Mesenchymal stem cell (in vitro differentiated cells and primary cell): ENCODE results near the gene SRD5A3.

Experiments
- DNase-seq: peaks from one replicate; pipeline ENCODE4 v3.0.0-alpha.2; 2013
- H2AFZ ChIP-seq: one replicate; pipeline ENCODE4 v1.6.1; 2013; ENCODE audit warnings: low read depth, mild to moderate bottlenecking, control low read depth, inconsistent platforms, low read length, moderate library complexity
- H2AK5ac ChIP-seq: 2 replicates; pipeline ENCODE4 v1.6.1; 2013; ENCODE audit warnings: low read length, moderate library complexity, mild to moderate bottlenecking, inconsistent platforms; ENCODE audit not compliant: severe bottlenecking
- H2BK120ac ChIP-seq: one replicate; pipeline ENCODE4 v1.6.1; 2013; ENCODE audit warnings: low read depth, mild to moderate bottlenecking, inconsistent platforms, low read length, moderate library complexity
- H2BK12ac ChIP-seq, 2 experiments: one replicate each; pipeline ENCODE4 v1.6.1; 2013; ENCODE audit warnings: inconsistent platforms in 2 of 2, low read length in 2 of 2, mild to moderate bottlenecking in 2 of 2, moderate library complexity in 2 of 2, control low read depth in 1 of 2
- H2BK15ac ChIP-seq: one replicate; pipeline ENCODE4 v1.6.1; 2013; ENCODE audit warnings: mild to moderate bottlenecking, low read depth, inconsistent platforms; ENCODE audit not compliant: poor library complexity, severe bottlenecking
- H2BK5ac ChIP-seq: 2 replicates; pipeline ENCODE4 v1.6.1; 2013; ENCODE audit warnings: low read depth, mild to moderate bottlenecking, low read length, control low read depth, inconsistent platforms; ENCODE audit not compliant: poor library complexity, severe bottlenecking
- H3K14ac ChIP-seq, 2 experiments: one replicate each; pipeline ENCODE4 v1.6.1; 2013; ENCODE audit warnings: inconsistent platforms in 2 of 2, low read length in 2 of 2, control low read depth in 1 of 2, mild to moderate bottlenecking in 1 of 2, moderate library complexity in 1 of 2
- H3K18ac ChIP-seq, 2 experiments: one replicate each; pipeline ENCODE4 v1.6.1; 2013; ENCODE audit warnings: inconsistent platforms in 2 of 2, low read length in 2 of 2, control low read depth in 1 of 2, low read depth in 1 of 2, mild to moderate bottlenecking in 1 of 2
- H3K23ac ChIP-seq, 2 experiments: one replicate each; pipeline ENCODE4 v1.6.1; 2013; ENCODE audit warnings: inconsistent platforms in 2 of 2, low read length in 2 of 2, mild to moderate bottlenecking in 2 of 2, moderate library complexity in 2 of 2, control low read depth in 1 of 2
- H3K27ac ChIP-seq: 2 replicates; pipeline ENCODE4 v1.5.1; 2013; ENCODE audit warnings: mild to moderate bottlenecking, moderate library complexity, low read length, control low read depth, inconsistent platforms; ENCODE audit not compliant: poor library complexity, severe bottlenecking
- H3K27me3 ChIP-seq, 2 experiments: 2 replicates each; pipeline versions ENCODE4 v1.6.1 to v1.7.0; 2013; ENCODE audit warnings: low read length in 2 of 2, mild to moderate bottlenecking in 2 of 2, moderate library complexity in 2 of 2, control low read depth in 1 of 2, inconsistent platforms in 1 of 2; ENCODE audit not compliant: control insufficient read depth in 1 of 2, insufficient read depth in 1 of 2
- H3K36me3 ChIP-seq, 2 experiments: 2 replicates each; pipeline versions ENCODE4 v1.6.1 to v1.7.0; 2013; ENCODE audit warnings: low read length in 2 of 2, control low read depth in 1 of 2, inconsistent platforms in 1 of 2, low read depth in 1 of 2, mild to moderate bottlenecking in 1 of 2; ENCODE audit not compliant: insufficient read depth in 2 of 2, control insufficient read depth in 1 of 2
- H3K4ac ChIP-seq, 2 experiments: one replicate each; pipeline ENCODE4 v1.6.1; 2013; ENCODE audit warnings: inconsistent platforms in 2 of 2, low read length in 2 of 2, mild to moderate bottlenecking in 2 of 2, moderate library complexity in 2 of 2, control low read depth in 1 of 2, low read depth in 1 of 2
- H3K4me1 ChIP-seq: 2 replicates; pipeline ENCODE4 v1.6.1; 2013; ENCODE audit warnings: low read depth, low read length, control low read depth; ENCODE audit not compliant: control insufficient read depth, insufficient read depth
- H3K4me2 ChIP-seq: 2 replicates; pipeline ENCODE4 v1.6.1; 2013; ENCODE audit warnings: low read length, mild to moderate bottlenecking, inconsistent platforms; ENCODE audit not compliant: poor library complexity, severe bottlenecking
- H3K4me3 ChIP-seq, 2 experiments: 2 replicates each; pipeline versions ENCODE4 v1.5.1 to v1.7.0; 2013; ENCODE audit warnings: low read length in 2 of 2, mild to moderate bottlenecking in 2 of 2, control low read depth in 1 of 2, low read depth in 1 of 2; ENCODE audit not compliant: insufficient read depth in 1 of 2
- H3K79me1 ChIP-seq: replicated peaks from 2 replicates; pipeline ENCODE4 v1.6.1; 2013; ENCODE audit warnings: mild to moderate bottlenecking, control low read depth, low read length, inconsistent platforms; ENCODE audit not compliant: poor library complexity, severe bottlenecking
- H3K9ac ChIP-seq: 2 replicates; pipeline ENCODE4 v1.7.0; 2013; ENCODE audit warnings: mild to moderate bottlenecking, low read length, moderate library complexity
- H3K9me3 ChIP-seq: 2 replicates; pipeline ENCODE4 v1.7.0; 2013; ENCODE audit warnings: mild to moderate bottlenecking, low read length; ENCODE audit not compliant: control insufficient read depth
- H4K8ac ChIP-seq: one replicate; pipeline ENCODE4 v1.6.1; 2013; ENCODE audit warnings: inconsistent platforms, mild to moderate bottlenecking, low read length, moderate library complexity
- H4K91ac ChIP-seq: one replicate; pipeline ENCODE4 v1.6.1; 2013; ENCODE audit warnings: mild to moderate bottlenecking, low read length, inconsistent platforms
- WGBS: methylation state at CpG from one replicate; pipeline ENCODE4 v1.1.7; 2013; ENCODE audit warnings: mixed read lengths; 5-methylcytosine and 5-hydroxymethylcytosine counted together

Gene SRD5A3

DNA sequence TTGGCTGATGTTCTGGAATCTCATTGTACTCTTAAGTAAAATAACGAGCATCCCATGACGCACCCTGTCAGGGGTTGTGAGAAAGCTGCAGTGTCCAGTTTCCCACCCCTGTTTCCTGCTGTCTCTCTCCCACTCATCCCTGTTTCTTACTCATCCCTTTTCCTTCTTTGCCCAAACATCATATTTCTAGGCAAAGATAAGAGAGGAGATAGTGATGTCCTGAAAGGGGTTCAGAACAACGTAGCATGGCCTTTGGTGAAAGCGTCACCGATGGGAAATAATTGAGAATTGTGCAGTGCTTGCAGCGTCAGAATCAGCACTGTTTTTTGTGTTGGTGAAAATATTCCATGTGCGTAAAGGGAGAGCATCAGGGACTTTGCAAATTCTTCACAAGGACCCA is 26.2 kb downstream of the SRD5A3 start:
- Histone ChIP-seq H3K79me1 (no peaks in the 10 kb centered on the region), H3K9ac (no peak overlapping the region), H4K91ac (no peak overlapping the region), H2BK12ac (no peak overlapping the region), H3K14ac (no peak overlapping the region), H3K4me1 (no peaks in the 10 kb centered on the region), H3K27ac (no peak overlapping the region), H2BK5ac (no peak overlapping the region), H2BK120ac (no peak overlapping the region), H3K18ac (no peak overlapping the region), H2AK5ac (no peak overlapping the region), H3K4me2 (no peak overlapping the region), H3K4ac (no peak overlapping the region), H3K27me3 (no peaks in the 10 kb centered on the region), H3K23ac (no peak overlapping the region), H3K36me3 (peaks cover 0 to 27% of the 10 kb centered on the region in 2 experiments), H4K8ac (no peak overlapping the region), H3K9me3 (no peaks in the 10 kb centered on the region), H3K4me3 (no peak overlapping the region), H2BK15ac (no peak overlapping the region), H2AFZ (no peak overlapping the region)
- DNase-seq = peak; percentile 26
- 95% methylated on average over 7 of the region's 7 CpGs for WGBS

DNA sequence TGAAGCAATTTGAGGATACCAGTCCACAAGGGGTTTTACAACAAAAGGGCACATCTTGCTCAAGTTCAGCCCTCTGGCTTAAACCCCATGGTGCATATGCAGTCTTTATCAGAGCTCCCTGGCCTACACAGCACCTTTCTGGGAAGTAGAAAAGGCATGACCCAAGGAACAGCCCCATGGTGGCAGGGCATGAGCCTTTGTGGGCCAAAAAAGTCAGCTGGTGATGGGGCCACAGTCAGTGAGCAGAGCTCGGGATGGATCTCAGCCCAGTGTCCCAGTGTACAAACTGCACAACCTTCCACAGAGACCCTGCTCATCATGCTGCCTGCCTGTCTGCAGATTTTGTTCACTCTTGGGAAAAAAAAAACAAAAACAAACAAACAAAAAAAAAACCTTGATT is 27.4 kb downstream of the SRD5A3 start:
- Histone ChIP-seq H3K9ac (no peak overlapping the region), H3K36me3 (peaks cover 0 to 21% of the 10 kb centered on the region in 2 experiments), H4K91ac (no peak overlapping the region), H2BK120ac (no peak overlapping the region), H3K23ac (no peak overlapping the region), H3K9me3 (no peaks in the 10 kb centered on the region), H4K8ac (peak overlapping the region; percentile 55), H3K79me1 (no peaks in the 10 kb centered on the region), H3K27me3 (no peaks in the 10 kb centered on the region), H3K14ac (no peak overlapping the region), H3K4me1 (no peaks in the 10 kb centered on the region), H2BK5ac (no peak overlapping the region), H3K4ac (no peak overlapping the region), H3K4me3 (no peak overlapping the region), H3K4me2 (no peak overlapping the region), H2BK12ac (no peak overlapping the region), H3K18ac (no peak overlapping the region), H2AK5ac (no peak overlapping the region), H2AFZ (no peak overlapping the region), H3K27ac (no peak overlapping the region), H2BK15ac (no peak overlapping the region)
- 77% methylated on average over 1 of the region's 1 CpG for WGBS
- DNase-seq = no peak

DNA sequence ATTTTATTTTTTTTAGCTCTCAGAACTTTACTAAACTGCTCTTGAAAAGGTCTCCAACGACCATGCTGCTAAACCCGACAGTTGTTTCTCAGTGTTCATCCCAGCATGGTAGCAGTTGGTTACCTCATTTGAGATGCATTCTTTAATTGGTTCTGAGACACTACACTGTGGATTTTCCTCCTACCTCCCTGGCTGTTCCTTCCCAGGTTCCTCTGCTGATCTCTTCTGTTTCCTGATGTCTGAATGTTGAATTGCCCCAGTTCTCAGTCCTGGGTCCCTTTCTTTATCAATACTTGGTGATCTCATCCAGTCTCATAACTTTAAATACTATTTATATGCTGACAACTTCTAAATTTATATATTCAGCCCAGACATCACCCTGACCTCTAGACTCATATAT is 30.7 kb downstream of the SRD5A3 start:
- Histone ChIP-seq H3K4me1 (peaks cover 3% of the 10 kb centered on the region), H3K27me3 (no peaks in the 10 kb centered on the region), H4K91ac (no peak overlapping the region), H3K9ac (no peak overlapping the region), H2BK12ac (no peak overlapping the region), H3K4ac (no peak overlapping the region), H3K27ac (no peak overlapping the region), H3K4me3 (no peak overlapping the region), H2AFZ (no peak overlapping the region), H4K8ac (no peak overlapping the region), H3K18ac (no peak overlapping the region), H3K14ac (no peak overlapping the region), H2AK5ac (no peak overlapping the region), H3K23ac (no peak overlapping the region), H3K4me2 (no peak overlapping the region), H3K9me3 (no peaks in the 10 kb centered on the region), H3K36me3 (peaks cover 2 to 5% of the 10 kb centered on the region in 2 experiments), H2BK15ac (no peak overlapping the region), H2BK5ac (no peak overlapping the region), H3K79me1 (no peaks in the 10 kb centered on the region), H2BK120ac (no peak overlapping the region)
- no peak for DNase-seq
- 100% methylated on average over 2 of the region's 2 CpGs for WGBS

DNA sequence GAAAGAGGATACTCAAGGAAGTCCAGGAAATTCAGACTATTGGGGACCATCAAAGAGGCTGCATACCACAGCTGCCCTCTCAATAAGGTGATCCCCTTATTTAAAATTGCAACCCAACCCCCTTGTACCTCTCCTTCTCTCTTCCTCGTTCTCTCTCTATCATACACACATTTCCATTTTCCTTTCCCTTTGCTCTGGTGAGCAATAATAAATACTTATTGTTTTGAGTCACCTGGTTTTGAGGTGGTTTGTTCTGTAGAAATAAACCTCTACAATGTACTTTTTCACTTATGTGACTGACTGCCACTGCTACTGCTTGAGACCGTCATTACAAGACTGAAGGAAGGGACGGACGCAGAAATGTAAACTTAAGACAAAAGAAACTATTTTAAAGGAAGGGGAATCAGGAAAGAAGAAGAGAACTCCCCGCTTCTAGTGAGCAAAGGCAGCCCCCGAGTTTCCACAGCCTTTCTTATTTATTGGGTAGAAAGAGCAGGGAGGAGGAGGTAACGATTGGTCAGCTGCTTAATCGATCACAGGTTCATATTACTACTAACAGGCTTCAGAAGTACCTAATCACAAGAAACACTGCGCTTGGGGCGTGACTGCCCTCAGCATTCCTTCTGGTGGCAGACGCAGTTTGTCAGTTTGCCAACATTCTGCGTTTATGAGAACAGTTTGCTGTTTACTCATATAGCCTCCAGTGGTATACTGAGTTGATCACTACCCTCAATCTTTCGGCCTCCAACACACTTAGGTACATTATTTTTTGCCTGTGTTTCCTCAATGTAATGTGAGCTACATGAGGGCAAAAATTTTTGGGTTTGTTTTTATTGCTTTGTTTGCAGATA is 32.8 kb downstream of the SRD5A3 start:
- H2BK12ac ChIP-seq = no peak overlapping the region
- no peaks in the 10 kb centered on the region for H3K9me3 ChIP-seq
- H3K9ac ChIP-seq = no peak overlapping the region
- no peak overlapping the region for H3K18ac ChIP-seq
- WGBS = 93% methylated on average over 11 of the region's 13 CpGs
- H3K27ac ChIP-seq = no peak overlapping the region
- no peak overlapping the region for H3K14ac ChIP-seq
- no peak overlapping the region for H4K8ac ChIP-seq
- no peak overlapping the region for H4K91ac ChIP-seq
- H3K36me3 ChIP-seq = peaks cover 2 to 3% of the 10 kb centered on the region in 2 experiments
- no peaks in the 10 kb centered on the region for H3K27me3 ChIP-seq
- H3K4me3 ChIP-seq = no peak overlapping the region
- no peak overlapping the region for H2BK5ac ChIP-seq
- peaks cover 3% of the 10 kb centered on the region for H3K4me1 ChIP-seq
- H3K4me2 ChIP-seq = no peak overlapping the region
- no peak overlapping the region for H2BK120ac ChIP-seq
- no peak overlapping the region for H3K23ac ChIP-seq
- no peak overlapping the region for H2AFZ ChIP-seq
- H3K79me1 ChIP-seq = no peaks in the 10 kb centered on the region
- H3K4ac ChIP-seq = no peak overlapping the region
- H2AK5ac ChIP-seq = no peak overlapping the region
- H2BK15ac ChIP-seq = no peak overlapping the region
- no peak for DNase-seq
